Ishikawa (cell line): ENCODE data around the gene ARHGAP21.

Experiments used
- CEBPB ChIP-seq: IDR thresholded peaks from 2 replicates; pipeline ENCODE4 v1.6.1; 2012
- CREB1 ChIP-seq: IDR thresholded peaks from 2 replicates; pipeline ENCODE4 v1.6.1; 2012; ENCODE audit warnings: low read depth
- EGR1 ChIP-seq: IDR thresholded peaks from 2 replicates; pipeline ENCODE4 v1.6.1; 2012
- EP300 ChIP-seq: IDR thresholded peaks from 2 replicates; pipeline ENCODE4 v1.6.1; 2012; ENCODE audit warnings: borderline replicate concordance
- FOXM1 ChIP-seq: IDR thresholded peaks from 2 replicates; pipeline ENCODE4 v1.6.1; 2012; ENCODE audit warnings: low read depth, borderline replicate concordance
- NFIC ChIP-seq: IDR thresholded peaks from 2 replicates; pipeline ENCODE4 v1.6.1; 2012
- RAD21 ChIP-seq: IDR thresholded peaks from 2 replicates; pipeline ENCODE4 v1.6.1; 2012; ENCODE audit warnings: low read depth
- TAF1 ChIP-seq: IDR thresholded peaks from 2 replicates; pipeline ENCODE4 v1.6.1; 2012; ENCODE audit warnings: low read depth, mild to moderate bottlenecking
- TCF12 ChIP-seq: IDR thresholded peaks from 2 replicates; pipeline ENCODE4 v1.6.1; 2012; ENCODE audit warnings: low read depth
- TEAD4 ChIP-seq: IDR thresholded peaks from 2 replicates; pipeline ENCODE4 v1.6.1; 2012
- YY1 ChIP-seq: IDR thresholded peaks from 2 replicates; pipeline ENCODE4 v1.6.1; 2012; ENCODE audit warnings: low read depth
- ZBTB7A ChIP-seq: IDR thresholded peaks from 2 replicates; pipeline ENCODE4 v1.6.1; 2012; ENCODE audit warnings: low read depth
- TF ChIP-seq, protein P1 (sequence below): IDR thresholded peaks from 2 replicates; pipeline ENCODE4 v1.6.1; 2012
- TF ChIP-seq, protein P2 (sequence below): IDR thresholded peaks from 2 replicates; pipeline ENCODE4 v1.6.1; 2012; ENCODE audit warnings: low read depth, mild to moderate bottlenecking
- TF ChIP-seq, protein P3 (sequence below): IDR thresholded peaks from 2 replicates; pipeline ENCODE4 v1.6.1; 2012

The ARHGAP21 gene

DNA sequence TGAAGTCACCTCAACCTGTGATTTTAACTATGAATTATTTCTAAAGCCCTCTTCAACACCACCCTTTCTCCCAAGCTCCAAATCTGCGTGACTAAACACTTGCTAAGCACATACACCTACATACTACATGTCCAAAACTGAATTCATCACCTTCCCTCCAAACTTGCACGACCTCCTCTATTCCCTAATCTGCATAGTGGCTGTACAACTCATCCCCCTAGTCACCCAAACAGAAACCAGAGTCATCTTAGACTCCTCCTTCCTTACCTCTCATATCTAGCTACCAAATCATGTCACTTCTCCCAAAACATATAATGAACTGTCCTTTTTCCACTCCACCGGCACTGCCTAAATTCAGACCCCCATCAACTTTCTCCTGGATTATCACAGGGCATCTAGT, 16.2 kb downstream of the ARHGAP21 start:
- TF ChIP-seq ZBTB7A = no peak

DNA sequence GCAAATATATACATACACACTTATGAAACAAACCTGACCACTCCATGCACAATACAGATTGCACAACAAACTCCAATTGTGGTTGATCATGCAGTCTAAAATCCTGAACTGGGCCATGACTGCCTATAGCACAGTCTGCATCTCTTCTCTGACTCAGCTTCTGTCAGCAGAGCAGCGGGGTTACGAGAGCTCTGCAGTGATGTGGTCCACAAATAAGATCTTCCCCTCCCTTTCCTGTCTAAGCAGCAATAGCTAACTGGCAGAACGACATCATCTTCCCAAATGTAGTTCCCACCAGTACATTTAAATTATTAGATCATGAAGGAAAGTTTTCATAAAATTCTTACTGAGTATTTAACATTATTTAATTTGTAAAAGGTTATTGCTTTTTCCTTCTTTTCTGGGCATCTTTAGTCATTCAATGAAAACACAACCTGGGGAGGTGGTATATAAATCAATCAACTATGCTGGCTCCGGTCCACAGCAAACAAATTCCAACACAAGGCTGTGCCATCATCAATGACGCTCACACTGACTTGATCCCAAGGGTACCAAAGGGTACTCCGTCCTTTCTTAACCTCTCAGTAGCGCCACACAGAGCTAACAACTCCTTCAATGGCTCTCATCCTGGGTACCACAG, 17.1 kb downstream of the ARHGAP21 start:
- TF ChIP-seq, protein P1, sequence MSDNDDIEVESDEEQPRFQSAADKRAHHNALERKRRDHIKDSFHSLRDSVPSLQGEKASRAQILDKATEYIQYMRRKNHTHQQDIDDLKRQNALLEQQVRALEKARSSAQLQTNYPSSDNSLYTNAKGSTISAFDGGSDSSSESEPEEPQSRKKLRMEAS = no peak
- TF ChIP-seq ZBTB7A (no peak), YY1 (no peak), CEBPB (0 out of 2 replicates have a peak, but pooled peaks have one; percentile 18), FOXM1 (no peak), TAF1 (no peak)
- TF ChIP-seq, protein P2, sequence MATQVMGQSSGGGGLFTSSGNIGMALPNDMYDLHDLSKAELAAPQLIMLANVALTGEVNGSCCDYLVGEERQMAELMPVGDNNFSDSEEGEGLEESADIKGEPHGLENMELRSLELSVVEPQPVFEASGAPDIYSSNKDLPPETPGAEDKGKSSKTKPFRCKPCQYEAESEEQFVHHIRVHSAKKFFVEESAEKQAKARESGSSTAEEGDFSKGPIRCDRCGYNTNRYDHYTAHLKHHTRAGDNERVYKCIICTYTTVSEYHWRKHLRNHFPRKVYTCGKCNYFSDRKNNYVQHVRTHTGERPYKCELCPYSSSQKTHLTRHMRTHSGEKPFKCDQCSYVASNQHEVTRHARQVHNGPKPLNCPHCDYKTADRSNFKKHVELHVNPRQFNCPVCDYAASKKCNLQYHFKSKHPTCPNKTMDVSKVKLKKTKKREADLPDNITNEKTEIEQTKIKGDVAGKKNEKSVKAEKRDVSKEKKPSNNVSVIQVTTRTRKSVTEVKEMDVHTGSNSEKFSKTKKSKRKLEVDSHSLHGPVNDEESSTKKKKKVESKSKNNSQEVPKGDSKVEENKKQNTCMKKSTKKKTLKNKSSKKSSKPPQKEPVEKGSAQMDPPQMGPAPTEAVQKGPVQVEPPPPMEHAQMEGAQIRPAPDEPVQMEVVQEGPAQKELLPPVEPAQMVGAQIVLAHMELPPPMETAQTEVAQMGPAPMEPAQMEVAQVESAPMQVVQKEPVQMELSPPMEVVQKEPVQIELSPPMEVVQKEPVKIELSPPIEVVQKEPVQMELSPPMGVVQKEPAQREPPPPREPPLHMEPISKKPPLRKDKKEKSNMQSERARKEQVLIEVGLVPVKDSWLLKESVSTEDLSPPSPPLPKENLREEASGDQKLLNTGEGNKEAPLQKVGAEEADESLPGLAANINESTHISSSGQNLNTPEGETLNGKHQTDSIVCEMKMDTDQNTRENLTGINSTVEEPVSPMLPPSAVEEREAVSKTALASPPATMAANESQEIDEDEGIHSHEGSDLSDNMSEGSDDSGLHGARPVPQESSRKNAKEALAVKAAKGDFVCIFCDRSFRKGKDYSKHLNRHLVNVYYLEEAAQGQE = no peak

DNA sequence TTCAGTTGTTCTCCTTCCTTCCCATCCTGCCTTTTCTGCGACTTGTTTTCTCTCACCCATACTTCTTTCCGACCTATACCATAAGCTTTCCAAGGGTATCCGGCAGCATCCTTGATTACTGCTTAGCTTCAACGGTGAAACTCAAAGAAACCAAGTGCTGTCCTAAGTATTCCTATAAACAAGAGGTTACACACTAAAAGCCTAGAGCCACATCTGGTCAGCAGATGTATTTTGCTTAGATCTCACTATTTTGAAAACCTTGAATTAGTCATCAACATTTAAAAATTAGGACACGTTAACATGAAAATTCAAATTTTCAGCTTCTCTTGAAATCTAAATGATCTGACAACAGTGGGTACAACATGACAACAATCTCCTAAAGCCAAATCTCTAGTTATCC, 20.0 kb downstream of the ARHGAP21 start:
- TF ChIP-seq CEBPB (no peak), ZBTB7A (no peak)

DNA sequence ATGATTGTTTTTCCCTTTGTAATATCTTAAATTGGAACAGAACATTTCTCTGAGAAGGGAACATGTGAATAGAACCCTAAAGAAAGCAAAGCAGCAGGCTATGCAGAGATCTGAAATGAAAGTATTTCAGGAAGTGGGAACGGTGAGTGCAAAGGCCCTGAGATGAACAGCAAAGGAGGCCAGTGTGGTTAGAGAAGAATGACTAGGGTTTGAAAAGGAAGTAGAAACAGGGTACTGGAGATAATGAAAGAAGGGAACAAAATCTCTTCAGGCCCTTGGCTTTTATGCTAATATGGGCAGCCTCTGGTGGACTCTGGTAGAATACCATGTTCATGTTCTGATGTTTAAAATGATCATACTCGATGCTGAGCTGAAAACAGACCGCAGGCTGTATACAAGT, 22.2 kb downstream of the ARHGAP21 start:
- TF ChIP-seq, protein P1 = no peak
- TF ChIP-seq YY1 (no peak), CREB1 (no peak), EP300 (no peak), CEBPB (no peak), ZBTB7A (no peak), EGR1 (no peak), NFIC (no peak), TCF12 (no peak), TAF1 (no peak), RAD21 (no peak), TEAD4 (no peak), FOXM1 (no peak)
- TF ChIP-seq, protein P2 = no peak
- TF ChIP-seq, protein P3, sequence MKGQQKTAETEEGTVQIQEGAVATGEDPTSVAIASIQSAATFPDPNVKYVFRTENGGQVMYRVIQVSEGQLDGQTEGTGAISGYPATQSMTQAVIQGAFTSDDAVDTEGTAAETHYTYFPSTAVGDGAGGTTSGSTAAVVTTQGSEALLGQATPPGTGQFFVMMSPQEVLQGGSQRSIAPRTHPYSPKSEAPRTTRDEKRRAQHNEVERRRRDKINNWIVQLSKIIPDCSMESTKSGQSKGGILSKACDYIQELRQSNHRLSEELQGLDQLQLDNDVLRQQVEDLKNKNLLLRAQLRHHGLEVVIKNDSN = no peak

DNA sequence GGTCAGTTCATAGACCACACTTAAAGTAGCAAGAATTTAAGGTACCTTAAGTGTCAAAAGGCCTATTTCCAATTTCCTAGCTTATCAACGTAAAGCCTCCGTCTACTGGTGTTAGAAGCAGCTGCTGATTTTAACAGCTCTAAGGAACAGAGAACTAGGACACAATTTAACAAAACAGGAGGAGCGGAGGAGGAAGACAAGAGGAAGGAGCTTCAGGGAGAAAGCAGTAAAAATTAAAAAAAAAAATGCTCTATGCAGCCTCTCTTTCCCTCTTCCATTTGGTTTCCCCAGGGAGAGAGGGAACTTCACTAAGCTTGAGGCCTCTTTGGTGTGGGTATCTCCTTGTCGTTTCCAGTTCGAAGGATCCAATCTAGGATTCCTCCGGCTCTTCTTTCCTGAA, 22.7 kb downstream of the ARHGAP21 start:
- TF ChIP-seq EP300 (no peak), TEAD4 (no peak), TCF12 (no peak)

DNA sequence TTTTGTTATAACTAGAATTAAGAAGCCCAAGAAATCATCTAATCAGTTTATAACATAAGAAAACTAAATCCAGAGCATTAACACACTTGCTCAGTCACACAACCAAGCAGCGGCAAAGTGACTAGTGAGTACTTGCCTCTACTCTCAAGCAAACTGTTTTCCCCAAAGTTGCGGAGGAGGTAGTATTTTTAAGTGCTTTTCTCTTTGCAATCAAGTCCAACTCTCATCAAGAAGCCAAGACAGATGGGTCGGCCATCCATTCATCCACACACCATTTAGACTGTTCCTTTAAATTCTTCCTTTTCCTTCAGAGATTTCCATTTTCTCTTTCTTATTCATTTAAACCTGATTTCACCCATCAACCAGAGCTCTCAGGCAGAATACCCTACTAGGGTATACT, 25.4 kb downstream of the ARHGAP21 start:
- TF ChIP-seq, protein P2 = no peak
- TF ChIP-seq TAF1 (no peak), TCF12 (no peak), EGR1 (no peak), TEAD4 (no peak), YY1 (no peak), RAD21 (no peak), CEBPB (no peak), FOXM1 (no peak), CREB1 (no peak), EP300 (no peak), NFIC (no peak), ZBTB7A (no peak)
- TF ChIP-seq, protein P1 = no peak
- TF ChIP-seq, protein P3 = no peak
